SH-SY5Y (cell line): ENCODE results near the gene DEK.

Experiments
- GATA2 ChIP-seq: IDR thresholded peaks from 2 replicates; pipeline ENCODE4 v1.6.1; 2011; ENCODE audit warnings: mild to moderate bottlenecking, low read depth, low read length
- GATA3 ChIP-seq: IDR thresholded peaks from 2 replicates; pipeline ENCODE4 v1.6.1; 2011; ENCODE audit warnings: low read depth, mild to moderate bottlenecking, low read length, moderate library complexity

- TF ChIP-seq GATA2 (no peak), GATA3 (no peak)
Observed at GRCh38 chr6:18209539-18210197, 54.7 kb downstream of the DEK start.
